HuH-7 (cell line): ENCODE results near the gene PHF5A.
"Not testable (repeated sequence)": the region's sequence is repeated elsewhere in the genome, so short reads cannot be mapped to it uniquely, and the experiment has no call there.

Experiments used
- DNase-seq: peaks from one replicate; pipeline ENCODE4 v3.0.0; 2011; ENCODE audit warnings: low spot score

The PHF5A gene

GRCh38 chr22:41487037-41487935 lies 18.8 kb upstream of the PHF5A start:
- DNase-seq, result no peak

DNA sequence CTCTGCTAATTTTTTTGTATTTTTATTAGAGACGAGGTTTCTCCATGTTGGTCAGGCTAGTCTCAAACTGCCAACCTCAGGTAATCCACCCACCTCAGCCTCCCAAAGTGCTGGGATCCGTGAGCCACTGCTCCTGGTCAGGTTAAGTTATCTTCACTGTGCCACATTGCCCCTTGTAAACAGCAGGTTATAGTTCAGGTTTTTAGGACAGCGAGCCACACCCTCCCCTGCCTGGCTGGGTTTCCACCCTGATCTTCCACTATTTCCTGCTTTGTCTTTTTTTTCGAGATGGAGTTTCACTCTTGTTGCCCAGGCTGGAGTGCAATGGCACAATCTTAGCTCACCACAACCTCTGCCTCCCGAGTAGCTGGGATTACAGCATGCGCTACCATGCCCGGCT lies 16.5 kb upstream of the PHF5A start:
- no peak for DNase-seq

GRCh38 chr22:41482319-41482935 lies 13.9 kb upstream of the PHF5A start:
- no peak for DNase-seq

DNA sequence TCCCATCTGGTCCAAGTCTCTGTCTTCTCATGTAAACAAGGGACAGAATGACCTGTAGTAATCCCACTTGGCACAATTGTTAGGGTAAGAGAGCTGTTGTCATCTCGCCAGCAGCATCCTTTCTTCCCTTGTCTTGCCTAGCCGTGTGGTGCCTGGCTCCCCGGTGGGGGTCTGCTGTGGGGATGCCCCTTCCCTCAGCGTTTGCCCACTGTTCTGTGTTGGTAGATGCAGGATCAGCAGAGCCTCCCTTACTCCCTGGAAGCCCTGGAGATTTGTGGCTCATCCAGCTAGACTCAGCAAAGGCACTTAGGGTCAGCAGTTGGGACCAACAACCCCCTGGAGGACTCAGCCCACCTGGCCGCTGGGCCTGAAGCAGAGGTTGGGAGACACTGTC lies 13.4 kb upstream of the PHF5A start:
- no peak for DNase-seq

GRCh38 chr22:41481131-41481830 lies 12.8 kb upstream of the PHF5A start:
- no peak for DNase-seq

DNA sequence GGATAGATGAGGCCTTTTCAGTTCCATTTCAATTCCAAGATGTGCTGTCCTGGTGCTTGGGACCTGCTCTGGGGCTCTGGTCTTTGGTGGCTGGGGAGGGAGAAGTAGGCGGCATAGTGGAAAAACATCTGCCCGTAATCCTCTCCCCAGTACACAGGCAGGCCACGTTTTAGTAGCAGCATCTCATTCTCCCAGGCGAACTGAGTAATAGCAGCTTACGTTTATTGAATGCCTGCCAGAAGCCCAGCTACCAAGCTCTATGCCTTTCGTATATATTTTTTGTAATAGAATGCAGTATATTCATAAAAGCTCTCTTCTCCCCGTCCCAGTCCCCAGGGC lies 11.9 kb upstream of the PHF5A start:
- DNase-seq, result no peak

- no peak for DNase-seq
These were observed 11.3 kb upstream of the PHF5A start for GRCh38 chr22:41479671-41480396.

- DNase-seq, result no peak
These were observed 10.5 kb upstream of the PHF5A start for GRCh38 chr22:41478891-41479521.

GRCh38 chr22:41478473-41478872 lies 10.0 kb upstream of the PHF5A start:
- DNase-seq, result no peak

DNA sequence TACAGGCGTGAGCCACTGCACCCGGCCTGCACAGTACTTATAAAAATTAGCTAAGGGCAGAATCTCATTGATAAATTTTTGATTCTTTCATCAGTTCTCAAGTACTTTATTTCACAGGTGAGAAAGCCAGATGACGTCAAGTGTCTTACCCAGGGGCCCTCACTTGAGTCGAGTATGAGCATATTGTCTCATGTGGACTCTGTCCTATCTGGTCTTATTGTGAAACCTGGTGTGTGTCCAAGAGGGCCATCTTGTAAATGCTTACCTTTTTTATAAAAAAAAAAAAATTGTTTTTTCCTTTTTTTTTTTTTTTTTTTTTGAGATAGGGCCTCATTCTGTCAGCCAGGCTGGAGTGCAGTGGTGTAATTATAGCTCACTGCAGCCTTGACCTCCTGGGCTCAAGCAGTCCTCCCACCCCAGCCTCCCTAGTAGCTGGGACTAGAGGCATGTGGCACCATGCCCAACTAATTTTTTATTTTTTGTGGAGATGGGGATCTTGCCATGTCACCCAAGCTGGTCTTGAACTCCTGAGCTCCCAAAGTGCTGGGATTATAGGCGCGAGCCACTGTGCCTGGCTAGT lies 6.5 kb upstream of the PHF5A start:
- no peak for DNase-seq

- no peak for DNase-seq
These were observed 3.1 kb upstream of the PHF5A start for GRCh38 chr22:41471568-41471967.

GRCh38 chr22:41470886-41471285 lies 2.4 kb upstream of the PHF5A start:
- DNase-seq, result no peak

GRCh38 chr22:41469218-41469851 lies 843 bp upstream of the PHF5A start:
- DNase-seq, result no peak

DNA sequence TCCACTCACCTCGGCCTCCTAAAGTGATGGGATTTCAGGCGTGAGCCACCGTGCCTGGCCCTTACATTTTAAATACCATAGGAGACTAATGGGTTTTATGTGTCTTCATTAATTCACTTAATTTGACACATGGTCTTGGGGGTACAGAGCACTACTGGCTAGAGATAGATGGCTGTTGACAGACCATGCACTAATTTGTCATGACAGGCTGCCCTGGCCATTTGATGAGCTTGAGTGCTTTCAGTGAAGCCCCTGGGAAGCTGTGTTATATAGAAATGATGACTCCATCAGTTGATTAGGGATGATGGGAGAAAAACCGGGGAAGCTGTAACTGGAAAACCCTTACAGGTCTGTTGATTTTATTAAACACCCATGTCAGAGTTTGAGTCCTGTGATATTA lies 6.6 kb downstream of the PHF5A start:
- no peak for DNase-seq

GRCh38 chr22:41460071-41460470 lies 8.4 kb downstream of the PHF5A start:
- DNase-seq, result not testable (repeated sequence)

- DNase-seq, result no peak
These were observed 9.1 kb downstream of the PHF5A start for GRCh38 chr22:41459431-41459830.

GRCh38 chr22:41458161-41458728 lies 10.2 kb downstream of the PHF5A start:
- no peak for DNase-seq

- peak; percentile 91 for DNase-seq
These were observed 20.2 kb downstream of the PHF5A start for GRCh38 chr22:41448189-41448808.

DNA sequence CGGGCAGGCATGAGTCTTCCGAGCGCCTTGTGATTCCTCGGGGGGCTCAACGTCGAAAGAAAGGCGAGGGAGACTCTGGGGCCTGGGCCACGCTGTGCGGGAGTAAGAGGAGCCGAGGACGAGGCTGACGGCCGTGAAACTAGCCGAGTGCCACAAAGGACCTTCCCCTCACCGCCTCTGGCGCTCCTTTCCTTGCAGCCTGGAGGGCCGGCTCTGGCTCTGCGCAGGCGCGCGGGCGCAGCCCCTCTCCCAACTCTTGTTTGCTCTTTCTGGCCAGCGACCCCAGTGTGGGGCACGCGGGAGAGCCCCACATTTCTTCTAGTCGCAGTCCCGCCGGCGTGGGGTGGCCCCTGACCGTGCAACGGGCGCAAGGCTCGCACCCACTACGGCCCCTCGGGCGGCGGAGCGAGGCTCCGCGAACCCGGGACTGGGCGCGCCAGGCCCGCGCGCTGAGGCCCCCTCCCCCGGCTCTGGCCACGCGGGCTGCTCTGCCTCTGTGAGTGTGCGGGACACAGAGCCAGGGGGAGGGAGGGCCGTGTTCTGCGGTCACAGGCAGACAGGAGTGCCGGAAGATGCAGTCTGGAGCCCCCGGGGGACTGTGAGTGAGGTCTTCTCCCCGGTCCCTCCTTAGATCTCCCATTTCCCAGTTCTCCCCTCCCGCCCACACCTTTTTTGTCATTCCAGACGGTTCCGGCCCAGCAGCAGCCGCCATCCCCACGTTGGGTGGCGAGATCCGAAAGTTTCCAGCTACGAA lies 20.9 kb downstream of the PHF5A start:
- no peak for DNase-seq
